Measurements from ENCODE around the gene FUNDC2.
"Not testable (repeated sequence)": the region's sequence is repeated elsewhere in the genome, so short reads cannot be mapped to it uniquely, and the experiment has no call there.

The FUNDC2 gene

DNA sequence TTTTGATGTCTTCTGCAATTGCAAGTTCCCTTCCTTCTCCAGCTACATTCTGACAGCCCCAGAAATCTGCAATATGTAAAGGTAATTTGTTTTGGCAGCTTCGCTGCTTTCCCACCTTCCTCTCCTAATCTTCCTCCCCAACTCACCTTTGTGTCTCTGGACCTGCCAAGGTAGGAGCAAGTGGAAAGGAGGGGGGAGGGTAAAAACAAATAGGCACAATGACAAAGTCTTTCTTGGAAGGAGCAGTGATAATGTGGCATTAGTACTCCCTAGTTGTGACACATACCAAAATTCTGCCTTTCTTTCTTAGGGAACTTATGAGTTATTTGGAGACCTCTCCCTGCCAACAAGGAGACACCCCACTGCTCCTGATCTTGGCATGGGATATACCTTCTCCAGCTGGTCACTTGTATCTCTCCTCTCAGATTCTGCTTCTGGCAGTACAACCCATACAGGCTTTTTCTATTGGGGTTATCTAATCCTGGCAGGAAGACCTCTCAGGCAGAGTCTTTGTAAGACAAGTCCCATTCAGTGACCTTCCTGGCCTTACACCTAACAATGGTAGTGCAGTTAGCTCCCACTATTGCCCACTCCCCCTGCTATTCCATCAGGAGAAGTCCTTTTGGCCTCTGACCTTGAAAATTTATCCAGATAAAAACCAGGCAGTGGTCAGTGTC, 28.3 kb upstream of the FUNDC2 start:
- Histone ChIP-seq H3K27ac (ENCODE audit: insufficient read depth, low read length, poor library complexity, severe bottlenecking) (no peak overlapping the region), H3K4me3 (ENCODE audit: insufficient read depth, low read depth, low read length, poor library complexity, severe bottlenecking) (no peak overlapping the region), H3K9me3 (ENCODE audit: control insufficient read depth, low read length) (no peaks in the 10 kb centered on the region), H3K27me3 (replicated peaks; ENCODE audit: control insufficient read depth, insufficient read depth, low read length, poor library complexity, severe bottlenecking) (no peaks in the 10 kb centered on the region), H3K4me1 (ENCODE audit: control insufficient read depth, insufficient read depth, low read length, poor library complexity, severe bottlenecking) (no peaks in the 10 kb centered on the region), H3K36me3 (ENCODE audit: control insufficient read depth, insufficient read depth, low read length) (no peaks in the 10 kb centered on the region)
- DNase-seq, result no peak

DNA sequence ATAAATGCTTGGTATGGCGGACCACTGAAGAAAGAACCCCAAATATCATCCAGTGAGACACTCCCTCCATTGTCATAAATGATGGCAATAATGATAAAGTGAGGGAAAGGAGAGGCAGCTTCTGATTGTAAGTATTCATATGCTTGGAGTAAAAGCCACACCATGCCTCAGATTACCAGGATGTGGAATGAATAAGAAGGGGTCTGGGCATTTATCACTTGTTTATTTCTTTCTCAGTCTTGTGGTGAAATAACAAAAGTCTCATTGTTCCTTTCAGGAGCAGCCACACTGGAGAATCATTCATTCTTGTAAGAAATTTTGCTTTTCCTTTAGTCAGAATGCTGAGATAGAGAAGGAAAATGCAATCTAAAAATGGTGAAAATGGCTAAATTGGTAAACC, 25.8 kb upstream of the FUNDC2 start:
- Histone ChIP-seq H3K9me3 (ENCODE audit: control insufficient read depth, low read length) (no peaks in the 10 kb centered on the region), H3K4me3 (ENCODE audit: insufficient read depth, low read depth, low read length, poor library complexity, severe bottlenecking) (no peak overlapping the region), H3K4me1 (ENCODE audit: control insufficient read depth, insufficient read depth, low read length, poor library complexity, severe bottlenecking) (no peaks in the 10 kb centered on the region), H3K27ac (ENCODE audit: insufficient read depth, low read length, poor library complexity, severe bottlenecking) (no peak overlapping the region), H3K27me3 (replicated peaks; ENCODE audit: control insufficient read depth, insufficient read depth, low read length, poor library complexity, severe bottlenecking) (no peaks in the 10 kb centered on the region), H3K36me3 (ENCODE audit: control insufficient read depth, insufficient read depth, low read length) (no peaks in the 10 kb centered on the region)
- DNase-seq, result no peak

DNA sequence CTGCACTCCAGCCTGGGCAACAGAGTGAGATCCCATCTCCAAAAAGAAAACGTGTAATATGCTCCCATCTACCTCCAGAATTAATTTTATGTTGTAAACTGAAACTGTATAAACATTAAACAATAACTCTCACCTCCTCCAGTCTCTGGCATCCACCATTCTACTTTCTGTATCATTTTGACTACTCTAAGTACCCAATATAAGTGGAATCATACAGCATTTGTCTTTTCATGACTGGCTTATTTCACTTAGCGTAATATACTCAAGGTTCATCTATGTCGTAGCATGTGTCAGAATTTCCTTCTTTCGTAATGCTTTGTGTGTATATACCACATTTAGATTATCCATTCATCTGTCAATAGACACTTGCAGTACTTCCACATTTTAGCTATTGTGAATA, 24.8 kb upstream of the FUNDC2 start:
- DNase-seq, result no peak
- Histone ChIP-seq H3K4me1 (ENCODE audit: control insufficient read depth, insufficient read depth, low read length, poor library complexity, severe bottlenecking) (no peaks in the 10 kb centered on the region), H3K4me3 (ENCODE audit: insufficient read depth, low read depth, low read length, poor library complexity, severe bottlenecking) (no peak overlapping the region), H3K36me3 (ENCODE audit: control insufficient read depth, insufficient read depth, low read length) (no peaks in the 10 kb centered on the region), H3K27ac (ENCODE audit: insufficient read depth, low read length, poor library complexity, severe bottlenecking) (no peak overlapping the region), H3K9me3 (ENCODE audit: control insufficient read depth, low read length) (no peaks in the 10 kb centered on the region), H3K27me3 (replicated peaks; ENCODE audit: control insufficient read depth, insufficient read depth, low read length, poor library complexity, severe bottlenecking) (no peaks in the 10 kb centered on the region)

DNA sequence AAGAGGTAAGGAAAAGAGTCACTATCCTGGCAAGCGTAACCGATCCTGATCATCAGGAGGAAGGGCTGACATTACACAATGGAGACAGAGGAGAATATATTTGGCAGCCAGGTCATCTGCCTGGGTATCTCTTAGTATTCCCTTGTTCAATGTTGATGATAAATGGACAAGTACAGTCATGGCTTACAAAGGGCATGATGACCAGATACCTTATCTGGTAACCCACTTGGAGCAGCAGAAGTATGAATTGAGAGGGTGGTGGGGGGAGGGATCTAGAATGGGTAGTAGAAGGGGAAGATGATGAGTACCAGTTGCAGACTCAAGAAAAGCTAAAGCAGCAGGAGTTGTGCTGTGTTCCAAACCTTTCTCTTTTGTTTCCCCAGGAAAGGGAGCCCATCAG, 21.5 kb upstream of the FUNDC2 start:
- Histone ChIP-seq H3K9me3 (ENCODE audit: control insufficient read depth, low read length) (no peaks in the 10 kb centered on the region), H3K27me3 (replicated peaks; ENCODE audit: control insufficient read depth, insufficient read depth, low read length, poor library complexity, severe bottlenecking) (no peaks in the 10 kb centered on the region), H3K36me3 (ENCODE audit: control insufficient read depth, insufficient read depth, low read length) (no peaks in the 10 kb centered on the region), H3K27ac (ENCODE audit: insufficient read depth, low read length, poor library complexity, severe bottlenecking) (no peak overlapping the region), H3K4me3 (ENCODE audit: insufficient read depth, low read depth, low read length, poor library complexity, severe bottlenecking) (no peak overlapping the region), H3K4me1 (ENCODE audit: control insufficient read depth, insufficient read depth, low read length, poor library complexity, severe bottlenecking) (no peaks in the 10 kb centered on the region)
- no peak for DNase-seq

DNA sequence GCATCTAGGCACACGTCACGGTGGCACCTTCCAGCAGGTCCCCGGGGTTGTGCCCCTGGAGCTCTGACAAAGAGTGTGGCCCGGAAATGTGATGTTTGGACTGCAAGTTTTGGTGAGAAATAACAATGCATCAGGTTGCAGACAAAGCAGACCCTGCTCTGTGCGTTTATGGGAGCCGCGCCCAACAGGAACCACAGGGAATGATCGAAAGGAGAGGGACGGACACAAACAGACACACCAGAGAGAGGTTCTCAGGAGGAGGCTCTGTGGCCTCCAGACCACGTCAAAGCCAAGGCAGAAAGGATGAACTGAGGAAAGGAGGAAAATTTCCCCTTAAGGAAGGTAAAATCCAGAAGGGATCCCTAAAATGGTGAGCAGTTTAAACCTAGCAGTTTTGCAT, 20.3 kb upstream of the FUNDC2 start:
- H3K9me3 ChIP-seq (ENCODE audit: control insufficient read depth, low read length); H3K4me1 ChIP-seq (ENCODE audit: control insufficient read depth, insufficient read depth, low read length, poor library complexity, severe bottlenecking); DNase-seq; H3K4me3 ChIP-seq (ENCODE audit: insufficient read depth, low read depth, low read length, poor library complexity, severe bottlenecking); H3K36me3 ChIP-seq (ENCODE audit: control insufficient read depth, insufficient read depth, low read length); H3K27ac ChIP-seq (ENCODE audit: insufficient read depth, low read length, poor library complexity, severe bottlenecking); H3K27me3 ChIP-seq (replicated peaks; ENCODE audit: control insufficient read depth, insufficient read depth, low read length, poor library complexity, severe bottlenecking): not testable (repeated sequence)

DNA sequence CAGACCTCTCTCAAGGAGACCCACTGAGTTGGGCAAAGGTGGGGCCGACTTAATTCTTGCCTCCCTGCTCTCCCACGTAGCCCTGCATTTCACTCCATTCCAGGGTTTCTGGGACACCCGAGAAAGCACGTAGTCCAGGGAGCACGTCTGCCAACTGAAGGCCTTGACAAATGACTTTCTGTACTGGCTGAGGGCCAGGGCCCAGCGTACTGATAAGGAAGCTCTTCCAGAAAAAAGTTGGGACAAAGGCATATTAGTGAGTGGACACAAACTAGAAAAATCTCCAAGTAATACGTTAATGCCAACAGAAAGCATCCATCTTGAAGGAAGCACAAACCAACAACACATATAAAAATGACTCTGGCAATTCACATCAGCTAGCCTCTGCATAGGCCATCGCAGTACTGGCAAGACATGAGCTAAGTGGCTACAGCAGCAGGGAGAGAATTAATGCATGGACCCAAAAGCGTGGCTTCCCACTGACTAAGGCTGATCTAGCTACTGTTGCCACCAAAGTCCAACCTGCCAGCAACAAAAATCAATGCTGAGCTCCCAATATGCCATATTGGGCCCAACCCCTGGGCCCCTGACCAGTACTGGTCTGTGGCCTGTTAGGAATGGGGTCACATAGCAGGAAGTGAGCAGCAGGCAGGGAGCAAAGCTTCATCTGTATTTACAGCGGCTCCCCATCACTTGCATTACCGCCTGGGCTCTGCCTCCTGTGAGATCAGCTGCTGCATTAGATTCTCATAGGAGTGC, 19.6 kb upstream of the FUNDC2 start:
- not testable (repeated sequence) for H3K4me3 ChIP-seq (ENCODE audit: insufficient read depth, low read depth, low read length, poor library complexity, severe bottlenecking); H3K4me1 ChIP-seq (ENCODE audit: control insufficient read depth, insufficient read depth, low read length, poor library complexity, severe bottlenecking); H3K9me3 ChIP-seq (ENCODE audit: control insufficient read depth, low read length); DNase-seq; H3K27ac ChIP-seq (ENCODE audit: insufficient read depth, low read length, poor library complexity, severe bottlenecking); H3K36me3 ChIP-seq (ENCODE audit: control insufficient read depth, insufficient read depth, low read length); H3K27me3 ChIP-seq (replicated peaks; ENCODE audit: control insufficient read depth, insufficient read depth, low read length, poor library complexity, severe bottlenecking)

DNA sequence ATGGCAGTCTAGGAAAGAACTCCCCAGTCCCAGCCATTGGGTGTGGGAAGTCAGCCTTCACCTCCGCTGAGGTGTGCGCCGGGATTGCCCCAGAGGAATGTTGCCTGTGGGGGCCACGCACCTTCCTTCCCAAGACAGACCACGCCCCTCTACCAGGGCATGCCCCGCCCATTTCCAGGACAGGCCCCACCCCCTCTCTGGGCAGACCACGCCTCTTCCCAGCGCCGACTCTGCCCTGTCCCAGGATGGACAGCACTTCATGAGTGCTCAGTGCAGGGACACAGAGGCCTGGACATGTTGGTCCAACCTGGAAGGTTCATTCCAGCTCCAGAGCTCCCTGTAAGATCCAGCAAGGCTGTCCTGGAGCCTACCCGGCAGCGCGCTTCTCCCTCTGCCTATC, 18.1 kb upstream of the FUNDC2 start:
- not testable (repeated sequence) for H3K4me3 ChIP-seq (ENCODE audit: insufficient read depth, low read depth, low read length, poor library complexity, severe bottlenecking); DNase-seq; H3K36me3 ChIP-seq (ENCODE audit: control insufficient read depth, insufficient read depth, low read length)

DNA sequence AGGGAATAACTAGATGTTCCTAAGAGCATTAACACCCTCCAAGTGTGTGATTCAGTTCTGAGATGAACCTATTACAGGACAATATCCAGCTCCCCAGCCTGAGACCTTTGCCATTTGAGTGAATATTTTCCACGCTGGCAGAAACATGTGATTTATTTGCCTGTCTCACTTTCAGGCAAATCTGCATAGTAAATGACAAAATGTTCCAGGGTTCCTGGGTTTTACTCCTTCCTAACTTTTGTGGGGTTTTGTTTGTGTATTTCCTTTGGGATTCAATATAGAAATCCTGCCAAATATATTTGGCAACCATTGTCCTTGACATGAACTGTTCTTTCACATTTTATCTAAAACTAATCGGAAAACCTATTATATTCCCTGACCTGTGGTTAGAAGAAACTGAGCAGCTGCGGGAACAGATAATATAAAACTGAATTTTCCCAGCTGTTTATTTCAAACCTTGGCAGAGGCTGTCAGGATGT, 16.6 kb upstream of the FUNDC2 start:
- Histone ChIP-seq H3K27ac (ENCODE audit: insufficient read depth, low read length, poor library complexity, severe bottlenecking) (no peak overlapping the region), H3K9me3 (ENCODE audit: control insufficient read depth, low read length) (no peaks in the 10 kb centered on the region), H3K27me3 (replicated peaks; ENCODE audit: control insufficient read depth, insufficient read depth, low read length, poor library complexity, severe bottlenecking) (no peaks in the 10 kb centered on the region), H3K4me3 (ENCODE audit: insufficient read depth, low read depth, low read length, poor library complexity, severe bottlenecking) (no peak overlapping the region), H3K36me3 (ENCODE audit: control insufficient read depth, insufficient read depth, low read length) (no peaks in the 10 kb centered on the region), H3K4me1 (ENCODE audit: control insufficient read depth, insufficient read depth, low read length, poor library complexity, severe bottlenecking) (no peaks in the 10 kb centered on the region)
- no peak for DNase-seq

More for the DNA sequence above, 18.1 kb upstream of the FUNDC2 start:
- H3K27ac ChIP-seq (ENCODE audit: insufficient read depth, low read length, poor library complexity, severe bottlenecking); H3K9me3 ChIP-seq (ENCODE audit: control insufficient read depth, low read length); H3K27me3 ChIP-seq (replicated peaks; ENCODE audit: control insufficient read depth, insufficient read depth, low read length, poor library complexity, severe bottlenecking); H3K4me1 ChIP-seq (ENCODE audit: control insufficient read depth, insufficient read depth, low read length, poor library complexity, severe bottlenecking): not testable (repeated sequence)

DNA sequence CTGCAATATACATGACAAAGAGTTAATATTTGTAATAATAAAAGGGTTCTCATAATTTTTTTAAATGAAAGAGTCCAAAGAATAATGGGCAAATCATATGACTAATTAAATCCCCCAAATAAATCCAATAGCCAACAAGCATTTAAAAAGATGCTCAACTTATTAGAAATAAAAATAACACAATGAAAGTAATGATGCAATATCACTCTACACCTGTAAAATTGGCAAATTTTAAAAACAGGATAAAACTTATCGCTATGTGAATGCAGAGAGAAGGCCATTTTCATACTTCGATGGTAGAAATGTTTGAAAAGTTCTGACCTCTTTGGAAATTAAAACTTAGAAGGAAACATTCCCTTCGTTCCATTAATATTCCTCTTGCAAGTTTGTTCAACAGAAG, 6.1 kb upstream of the FUNDC2 start:
- DNase-seq, result no peak
- Histone ChIP-seq H3K27ac (ENCODE audit: insufficient read depth, low read length, poor library complexity, severe bottlenecking) (no peak overlapping the region), H3K27me3 (replicated peaks; ENCODE audit: control insufficient read depth, insufficient read depth, low read length, poor library complexity, severe bottlenecking) (no peaks in the 10 kb centered on the region), H3K9me3 (ENCODE audit: control insufficient read depth, low read length) (no peaks in the 10 kb centered on the region), H3K4me3 (ENCODE audit: insufficient read depth, low read depth, low read length, poor library complexity, severe bottlenecking) (no peak overlapping the region), H3K4me1 (ENCODE audit: control insufficient read depth, insufficient read depth, low read length, poor library complexity, severe bottlenecking) (no peaks in the 10 kb centered on the region), H3K36me3 (ENCODE audit: control insufficient read depth, insufficient read depth, low read length) (no peaks in the 10 kb centered on the region)

DNA sequence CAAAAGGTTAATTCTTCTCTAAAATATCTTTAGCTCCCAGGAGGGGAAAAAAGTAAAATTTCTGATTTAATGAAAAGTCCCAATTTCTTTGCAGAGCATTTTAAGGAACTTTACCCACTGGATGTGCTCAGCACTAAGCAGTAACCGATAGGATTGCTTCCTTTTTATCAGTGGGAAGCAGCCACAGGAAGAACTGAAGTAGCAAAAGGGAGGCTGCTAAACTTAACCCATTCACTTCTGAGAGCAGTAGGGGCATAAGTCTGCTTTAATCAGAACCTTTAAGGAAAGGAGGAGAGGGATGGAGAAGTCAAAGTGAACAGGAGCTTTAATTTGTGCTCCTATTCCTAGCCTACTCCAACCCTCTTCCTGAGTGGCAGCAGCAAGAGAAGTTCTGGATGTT, 4.1 kb upstream of the FUNDC2 start, which contains the start of gene F8:
F8 (minus strand) TSS at position 139 of the 400 bp plus-strand sequence. CDS start 171 bp downstream, outside the sequence.
- Histone ChIP-seq H3K27me3 (replicated peaks; ENCODE audit: control insufficient read depth, insufficient read depth, low read length, poor library complexity, severe bottlenecking) (no peaks in the 10 kb centered on the region), H3K27ac (ENCODE audit: insufficient read depth, low read length, poor library complexity, severe bottlenecking) (no peak within 1 kb of the TSS), H3K4me3 (ENCODE audit: insufficient read depth, low read depth, low read length, poor library complexity, severe bottlenecking) (no peak within 1 kb of the TSS), H3K36me3 (ENCODE audit: control insufficient read depth, insufficient read depth, low read length) (no peaks in the 10 kb centered on the region), H3K9me3 (ENCODE audit: control insufficient read depth, low read length) (no peaks in the 10 kb centered on the region), H3K4me1 (ENCODE audit: control insufficient read depth, insufficient read depth, low read length, poor library complexity, severe bottlenecking) (no peaks in the 10 kb centered on the region)
- no peak for DNase-seq

Data from effector memory CD4-positive, alpha-beta T cell (primary cell).